H1 (cell line): ENCODE results near the gene CAMP. TPM values are rescaled to one million over a fixed set of nuclear protein-coding genes. Genes with fewer than 3 reads are reported as not detected.

Experiments
- CTCF ChIA-PET: fragments of 300-600 bp; sonication (Branson Sonifier 250); formaldehyde crosslinking; loops from one replicate; lab custom pipeline; 2021; ENCODE audit not compliant: partially characterized antibody; lab: Charles Lee
- POLR2A ChIA-PET: fragments of 300-600 bp; sonication (Branson Sonifier 250); formaldehyde crosslinking; loops from one replicate; lab custom pipeline; 2021; ENCODE audit warnings: inconsistent platforms; ENCODE audit not compliant: partially characterized antibody; lab: Charles Lee
- DNase-seq, 2 experiments: peaks; one replicate each; pipeline versions ENCODE4 v3.0.0 to v3.0.0-alpha.2; 2010 to 2022; ENCODE audit warnings: low spot score in 2 of 2, low read depth in 1 of 2, mixed read lengths in 1 of 2
- FAIRE-seq: peaks from 2 replicates; lab custom pipeline; 2011; peaks lifted over from hg19 to GRCh38; lab: Jason Lieb, UNC
- H2AFZ ChIP-seq: 2 replicates; pipeline ENCODE4 v1.8.1; 2012; ENCODE audit warnings: low read length, inconsistent platforms
- H2AK5ac ChIP-seq: 2 replicates; pipeline ENCODE4 v1.6.1; 2013; ENCODE audit warnings: low read depth, low read length
- H2BK120ac ChIP-seq: replicated peaks from 2 replicates; pipeline ENCODE3; 2013; ENCODE audit warnings: low read depth, low read length, inconsistent platforms
- H2BK12ac ChIP-seq: 2 replicates; pipeline ENCODE4 v1.6.1; 2013; ENCODE audit warnings: low read depth, low read length
- H2BK15ac ChIP-seq: 2 replicates; pipeline ENCODE4 v1.6.1; 2013; ENCODE audit warnings: low read length
- H2BK20ac ChIP-seq: 2 replicates; pipeline ENCODE4 v1.6.1; 2013; ENCODE audit warnings: low read length
- H2BK5ac ChIP-seq: 2 replicates; pipeline ENCODE4 v1.6.1; 2013; ENCODE audit warnings: low read depth, low read length
- H3K14ac ChIP-seq: 2 replicates; pipeline ENCODE4 v1.6.1; 2013; ENCODE audit warnings: inconsistent platforms; ENCODE audit not compliant: insufficient read length
- H3K18ac ChIP-seq: 2 replicates; pipeline ENCODE4 v1.6.1; 2013; ENCODE audit warnings: low read length; ENCODE audit errors: extremely low read depth
- H3K23ac ChIP-seq: 2 replicates; pipeline ENCODE4 v1.6.1; 2013; ENCODE audit warnings: inconsistent platforms; ENCODE audit not compliant: insufficient read length
- H3K23me2 ChIP-seq: 2 replicates; pipeline ENCODE4 v1.6.1; 2013; ENCODE audit warnings: low read depth, low read length
- H3K27ac ChIP-seq: 2 replicates; pipeline ENCODE4 v1.6.1; 2011; ENCODE audit warnings: low read depth, low read length, inconsistent platforms
- H3K27me3 ChIP-seq, 4 experiments: replicated peaks in 1 of 4; 1 replicate in 1 of 4; 2 replicates in 3 of 4; pipeline versions ENCODE4 v1.6.1 to v1.8.1; 2011 to 2013; ENCODE audit warnings: low read length in 3 of 4, mild to moderate bottlenecking in 3 of 4, inconsistent platforms in 2 of 4, mixed read lengths in 2 of 4, moderate library complexity in 1 of 4; ENCODE audit not compliant: control insufficient read depth in 3 of 4, insufficient read depth in 3 of 4; ENCODE audit errors: extremely low read depth in 1 of 4
- H3K36me3 ChIP-seq, 4 experiments: 2 replicates each; pipeline versions ENCODE4 v1.6.1 to v1.8.1; 2011 to 2013; ENCODE audit warnings: mild to moderate bottlenecking in 4 of 4, low read length in 3 of 4, moderate library complexity in 2 of 4, control low read depth in 1 of 4, inconsistent platforms in 1 of 4; ENCODE audit not compliant: insufficient read depth in 4 of 4, control insufficient read depth in 2 of 4
- H3K4ac ChIP-seq: replicated peaks from 2 replicates; pipeline ENCODE3; 2013; ENCODE audit warnings: low read length, low read depth, mixed read lengths, inconsistent platforms; ENCODE audit not compliant: insufficient read length
- H3K4me1 ChIP-seq, 4 experiments: replicated peaks in 1 of 4; 1 replicate in 1 of 4; 2 replicates in 3 of 4; pipeline versions ENCODE4 v1.6.1 to v1.8.1; 2011 to 2013; ENCODE audit warnings: low read length in 3 of 4, inconsistent platforms in 2 of 4, mixed read lengths in 1 of 4; ENCODE audit not compliant: insufficient read depth in 4 of 4, control insufficient read depth in 3 of 4
- H3K4me2 ChIP-seq, 2 experiments: 2 replicates each; pipeline versions ENCODE4 v1.6.1 to v1.8.1; 2011 to 2013; ENCODE audit warnings: low read depth in 2 of 2, low read length in 2 of 2, control low read depth in 1 of 2, inconsistent platforms in 1 of 2, mild to moderate bottlenecking in 1 of 2; ENCODE audit not compliant: insufficient read depth in 1 of 2
- H3K4me3 ChIP-seq, 4 experiments: fragments of 200-600, 300-600 bp in 1 of 4; sonication (generic), shearing (Covaris generic), sonication (Bioruptor Twin) in 1 of 4; 2 replicates each; pipeline versions ENCODE4 v1.5.1 to v1.8.1; 2011 to 2016; ENCODE audit warnings: low read length in 4 of 4, low read depth in 3 of 4, control low read depth in 2 of 4, inconsistent platforms in 2 of 4, mild to moderate bottlenecking in 2 of 4, mixed read lengths in 1 of 4, moderate library complexity in 1 of 4; ENCODE audit not compliant: insufficient read depth in 2 of 4; ENCODE audit errors: extremely low read depth in 1 of 4
- H3K56ac ChIP-seq: replicated peaks from 2 replicates; pipeline ENCODE3; 2013; ENCODE audit warnings: low read depth, mild to moderate bottlenecking, mixed read lengths, low read length, inconsistent platforms; ENCODE audit not compliant: insufficient read length
- H3K79me1 ChIP-seq: 2 replicates; pipeline ENCODE4 v1.6.1; 2013; ENCODE audit warnings: low read depth, low read length, control low read depth
- H3K79me2 ChIP-seq, 2 experiments: 2 replicates each; pipeline versions ENCODE4 v1.6.1 to v1.8.1; 2012 to 2013; ENCODE audit warnings: low read length in 2 of 2, mild to moderate bottlenecking in 2 of 2, inconsistent platforms in 1 of 2; ENCODE audit not compliant: insufficient read depth in 2 of 2, control insufficient read depth in 1 of 2
- H3K9ac ChIP-seq, 4 experiments: replicated peaks in 1 of 4; 1 replicate in 1 of 4; 2 replicates in 3 of 4; pipeline versions ENCODE4 v1.6.1 to v1.8.1; 2011 to 2013; ENCODE audit warnings: low read depth in 3 of 4, low read length in 3 of 4, control low read depth in 2 of 4, mild to moderate bottlenecking in 2 of 4, moderate library complexity in 2 of 4, inconsistent platforms in 1 of 4; ENCODE audit errors: extremely low read depth in 1 of 4
- H3K9me3 ChIP-seq, 2 experiments: 2 replicates each; pipeline versions ENCODE4 v1.6.1 to v1.8.1; 2012 to 2013; ENCODE audit warnings: mild to moderate bottlenecking in 2 of 2, moderate library complexity in 2 of 2, control low read depth in 1 of 2, inconsistent platforms in 1 of 2, low read depth in 1 of 2, low read length in 1 of 2, mixed read lengths in 1 of 2; ENCODE audit not compliant: insufficient read depth in 2 of 2
- H4K20me1 ChIP-seq, 2 experiments: replicated peaks in 1 of 2; 2 replicates each; pipeline versions ENCODE3 to v1.8.1; 2011 to 2013; ENCODE audit warnings: inconsistent platforms in 2 of 2, low read length in 2 of 2, mild to moderate bottlenecking in 1 of 2; ENCODE audit not compliant: insufficient read depth in 2 of 2, control insufficient read depth in 1 of 2
- H4K5ac ChIP-seq: 2 replicates; pipeline ENCODE4 v1.6.1; 2013; ENCODE audit warnings: low read length, low read depth, mixed read lengths, inconsistent platforms; ENCODE audit not compliant: insufficient read length
- H4K8ac ChIP-seq: 2 replicates; pipeline ENCODE4 v1.8.0; 2013; ENCODE audit warnings: mild to moderate bottlenecking, moderate library complexity, low read length, inconsistent platforms; ENCODE audit not compliant: insufficient read depth; ENCODE audit errors: extremely low read depth
- H4K91ac ChIP-seq: replicated peaks from 2 replicates; pipeline ENCODE3; 2013; ENCODE audit warnings: low read length, mixed read lengths, inconsistent platforms; ENCODE audit not compliant: insufficient read length
- ATF2 ChIP-seq: IDR thresholded peaks from 2 replicates; pipeline ENCODE4 v1.6.1; 2012; ENCODE audit warnings: low read length, inconsistent platforms
- BCL11A ChIP-seq, 2 experiments: IDR thresholded peaks; one replicate each; pipeline ENCODE4 v1.6.1; 2011; ENCODE audit warnings: low read depth in 2 of 2, low read length in 2 of 2, mild to moderate bottlenecking in 2 of 2
- CBX8 ChIP-seq: fragments of 300-800, 300-1000 bp; sonication (generic); IDR thresholded peaks from 2 replicates; pipeline ENCODE4 v1.7.1; 2016; ENCODE audit warnings: low read depth, low read length, borderline replicate concordance
- CREB1 ChIP-seq: IDR thresholded peaks from 2 replicates; pipeline ENCODE4 v1.6.1; 2012; ENCODE audit warnings: inconsistent platforms
- HDAC2 ChIP-seq, 2 experiments: fragments of 300-600 bp in 1 of 2; sonication (generic) in 1 of 2; IDR thresholded peaks; 2 replicates each; pipeline ENCODE4 v1.6.1; 2011 to 2012; ENCODE audit warnings: low read depth in 2 of 2, low read length in 2 of 2, mild to moderate bottlenecking in 2 of 2, moderate library complexity in 2 of 2, borderline replicate concordance in 1 of 2, inconsistent platforms in 1 of 2
- MAFK ChIP-seq: IDR thresholded peaks from 2 replicates; pipeline ENCODE4 v1.6.1; 2012; ENCODE audit warnings: low read depth, mild to moderate bottlenecking, improper control_type of control experiment, low read length
- PHF8 ChIP-seq: fragments of 200-600 bp; sonication (generic); conservative IDR thresholded peaks from 2 replicates; pipeline ENCODE4 v1.7.1; 2012; ENCODE audit warnings: low read depth, mild to moderate bottlenecking, inconsistent platforms, low read length, moderate library complexity
- SP2 ChIP-seq: IDR thresholded peaks from 2 replicates; pipeline ENCODE4 v1.6.1; 2012; ENCODE audit warnings: mild to moderate bottlenecking, low read length, inconsistent platforms
- SRF ChIP-seq: IDR thresholded peaks from 2 replicates; pipeline ENCODE4 v1.6.1; 2011; ENCODE audit warnings: mild to moderate bottlenecking, low read depth, low read length, moderate library complexity
- USF2 ChIP-seq: IDR thresholded peaks from 2 replicates; pipeline ENCODE4 v1.6.1; 2011; ENCODE audit warnings: low read length, improper control_type of control experiment
- YY1 ChIP-seq: IDR thresholded peaks from 2 replicates; pipeline ENCODE4 v1.6.1; 2011; ENCODE audit warnings: low read depth, mild to moderate bottlenecking, low read length
- WGBS, 2 experiments: shearing (Covaris generic) in 1 of 2; methylation state at CpG; one replicate each; pipeline versions ENCODE4 v1.1.6 to v1.1.7; 2013 to 2015; ENCODE audit warnings: low lambda C conversion rate in 2 of 2, mixed read lengths in 2 of 2, inconsistent platforms in 1 of 2, low coverage in 1 of 2, missing lambda C conversion rate in 1 of 2; ENCODE audit not compliant: insufficient replicate concordance in 2 of 2, insufficient coverage in 1 of 2, insufficient read length in 1 of 2; ENCODE audit errors: extremely low coverage in 1 of 2, missing lambda C conversion rate in 1 of 2; 5-methylcytosine and 5-hydroxymethylcytosine counted together
- polyA plus RNA-seq, 7 experiments: library from polyadenylated mRNA; depleted of rRNA in 3 of 7; stranded (reverse) in 5 of 7; unstranded in 2 of 7; fragments of >200 nt in 5 of 7; fragments of 200-250 nt in 2 of 7; gene quantifications; 1 replicate in 5 of 7; 2 replicates in 1 of 7; 4 replicates in 1 of 7; pipeline versions ENCODE4 v1.2.1 to v1.2.3, GENCODE V29; 2011 to 2013; ENCODE audit warnings: missing spikeins in 2 of 7, mixed read lengths in 2 of 7
- total RNA-seq: library from RNA; stranded (reverse); fragmentation: NEBNext Ultra II Directional; extraction: Animal tissue kit (Norgen Biotek cat#: 25700); gene quantifications from 2 replicates; pipeline ENCODE4 v1.2.1, GENCODE V29; 2021

Gene CAMP
- total and polyA plus RNA-seq, 2 of the 8 experiments (the other 6 are each of a cell fraction or from before 2014, with no cell fraction given), result not detected

- no peak overlapping the region for H2BK15ac ChIP-seq
- H4K20me1 ChIP-seq, result no peaks in the 10 kb centered on the region
- ChIA-PET POLR2A (interaction anchor here (0.9 to 1.0 kb wide), 2 partner anchors 17 to 24 kb away, joined by 3 to 5 read pairs; no protein-coding TSS in a partner anchor), CTCF (interaction anchor here (1.3 kb wide), 2 partner anchors 18 to 26 kb away, joined by 3 read pairs; no protein-coding TSS in a partner anchor)
- H3K23me2 ChIP-seq, result no peaks in the 10 kb centered on the region
- no peak overlapping the region for H2BK20ac ChIP-seq
- H2BK5ac ChIP-seq, result no peak overlapping the region
- no peak overlapping the region for H4K91ac ChIP-seq
- no peak overlapping the region for H2AK5ac ChIP-seq
- no peak overlapping the region for H3K4me2 ChIP-seq
- no peaks in the 10 kb centered on the region for H3K79me2 ChIP-seq
- H4K8ac ChIP-seq, result no peak overlapping the region
- H2BK120ac ChIP-seq, result no peak overlapping the region
- H3K4ac ChIP-seq, result no peak overlapping the region
- H3K27me3 ChIP-seq, result peaks cover 0 to 4% (median 0%) of the 10 kb centered on the region in 4 experiments; a peak in 1 of 7 replicates
- DNase-seq (no peak), FAIRE-seq (no peak)
- no peaks in the 10 kb centered on the region for H3K36me3 ChIP-seq
- 92% methylated on average over 5 of the region's 5 CpGs; no CpG with 5 or more reads in 1 of the 2 experiments for WGBS, 2 experiments
- no peaks in the 10 kb centered on the region for H3K4me1 ChIP-seq
- no peaks in the 10 kb centered on the region for H3K79me1 ChIP-seq
- no peak overlapping the region for H3K9ac ChIP-seq
- no peak overlapping the region for H2AFZ ChIP-seq
- H3K9me3 ChIP-seq, result no peaks in the 10 kb centered on the region
- no peak overlapping the region for H3K23ac ChIP-seq
- no peak overlapping the region for H3K56ac ChIP-seq
- no peak overlapping the region for H3K18ac ChIP-seq
- H3K14ac ChIP-seq, result no peak overlapping the region
- H4K5ac ChIP-seq, result no peak overlapping the region
- no peak overlapping the region for H3K4me3 ChIP-seq
- H2BK12ac ChIP-seq, result no peak overlapping the region
- H3K27ac ChIP-seq, result no peak overlapping the region
- TF ChIP-seq YY1, result no peak
- TF ChIP-seq CREB1, result no peak
- TF ChIP-seq SP2, result no peak
- no peak for TF ChIP-seq SRF
- no peak for TF ChIP-seq HDAC2 (IDR thresholded peaks at IDR 0.05; ENCODE audit: borderline replicate concordance in 1 of 2, low read depth in 2 of 2, low read length in 2 of 2)
- TF ChIP-seq PHF8, result no peak
- no peak for TF ChIP-seq CBX8
- no peak for TF ChIP-seq ATF2
- TF ChIP-seq USF2, result no peak
- no peak for TF ChIP-seq MAFK
- no peak for TF ChIP-seq BCL11A (IDR thresholded peaks at IDR 0.05; ENCODE audit: low read depth in 2 of 2, low read length in 2 of 2)
Observed at GRCh38 chr3:48218537-48218936, 4.8 kb upstream of the CAMP start.
